SK-N-SH (cell line): ENCODE measurements around the gene SLBP.

Source experiments
- CHD2 ChIP-seq: fragments of 150-350 bp; IDR thresholded peaks from 2 replicates; pipeline ENCODE4 v1.6.1; 2018; ENCODE audit warnings: low read length; ENCODE audit not compliant: partially characterized antibody
- EZH2phosphoT487 ChIP-seq: fragments of 200-600 bp; sonication (generic); IDR thresholded peaks from 2 replicates; pipeline ENCODE4 v1.6.1; 2017; ENCODE audit warnings: low read depth, mixed run types, mild to moderate bottlenecking, antibody characterized with exemption, moderate library complexity, borderline replicate concordance
- JUND ChIP-seq: IDR thresholded peaks from 2 replicates; pipeline ENCODE4 v1.4.0; 2012
- NRF1 ChIP-seq: IDR thresholded peaks from 2 replicates; pipeline ENCODE4 v1.6.1; 2012; ENCODE audit warnings: low read depth, mild to moderate bottlenecking, low read length
- POLR2AphosphoS5 ChIP-seq: IDR thresholded peaks from 2 replicates; pipeline ENCODE4 v1.6.1; 2012; ENCODE audit warnings: low read depth, low read length
- RAD21 ChIP-seq: IDR thresholded peaks from 2 replicates; pipeline ENCODE4 v1.6.1; 2012; ENCODE audit warnings: mild to moderate bottlenecking, low read length
- SIN3A ChIP-seq: IDR thresholded peaks from 2 replicates; pipeline ENCODE4 v1.6.1; 2012; ENCODE audit warnings: low read depth, mild to moderate bottlenecking, low read length, moderate library complexity, borderline replicate concordance
- YY1 ChIP-seq: IDR thresholded peaks from 2 replicates; pipeline ENCODE4 v1.4.0; 2012; ENCODE audit warnings: low read depth, mild to moderate bottlenecking
- TF ChIP-seq, protein P1 (sequence below): fragments of 200-600 bp; sonication (generic); IDR thresholded peaks from 2 replicates; pipeline ENCODE4 v1.6.1; 2017; ENCODE audit warnings: antibody characterized with exemption, mild to moderate bottlenecking, moderate library complexity
- TF ChIP-seq, protein P2 (sequence below): fragments of 150-350 bp; IDR thresholded peaks from 2 replicates; pipeline ENCODE4 v1.6.1; 2016; ENCODE audit warnings: mild to moderate bottlenecking, low read depth, low read length
- TF ChIP-seq, protein P3 (sequence below): fragments of 150-350 bp; IDR thresholded peaks from 2 replicates; pipeline ENCODE4 v1.6.1; 2017; ENCODE audit warnings: antibody characterized with exemption, low read length, low read depth, borderline replicate concordance
- TF ChIP-seq, protein P4 (sequence below): IDR thresholded peaks from 2 replicates; pipeline ENCODE4 v1.6.1; 2012; ENCODE audit warnings: mild to moderate bottlenecking, low read depth, low read length, moderate library complexity
- TF ChIP-seq, protein P5 (sequence below): IDR thresholded peaks from 2 replicates; pipeline ENCODE4 v1.4.0; 2012; ENCODE audit warnings: low read depth

DNA sequence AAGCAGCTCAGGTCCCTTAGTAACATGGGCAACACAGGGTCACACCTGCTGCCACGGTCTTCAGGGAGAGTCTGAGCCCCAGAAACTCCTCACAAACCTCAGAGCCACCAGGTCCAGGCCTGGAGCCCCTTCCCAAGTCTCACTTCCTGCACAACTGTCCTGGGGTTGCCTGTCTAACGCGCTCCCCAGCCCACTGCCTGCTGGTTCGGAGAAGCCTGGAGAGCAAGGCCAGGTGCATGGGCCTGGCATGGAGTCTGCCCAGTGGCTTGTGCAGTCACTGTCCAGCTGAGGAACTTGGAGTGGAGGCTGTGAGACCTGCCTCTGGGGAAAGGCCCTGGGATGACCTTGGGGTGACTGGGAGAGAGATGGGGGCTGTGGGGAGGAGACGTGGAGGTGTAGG, 56.0 kb downstream of the SLBP start:
- TF ChIP-seq, protein P1, sequence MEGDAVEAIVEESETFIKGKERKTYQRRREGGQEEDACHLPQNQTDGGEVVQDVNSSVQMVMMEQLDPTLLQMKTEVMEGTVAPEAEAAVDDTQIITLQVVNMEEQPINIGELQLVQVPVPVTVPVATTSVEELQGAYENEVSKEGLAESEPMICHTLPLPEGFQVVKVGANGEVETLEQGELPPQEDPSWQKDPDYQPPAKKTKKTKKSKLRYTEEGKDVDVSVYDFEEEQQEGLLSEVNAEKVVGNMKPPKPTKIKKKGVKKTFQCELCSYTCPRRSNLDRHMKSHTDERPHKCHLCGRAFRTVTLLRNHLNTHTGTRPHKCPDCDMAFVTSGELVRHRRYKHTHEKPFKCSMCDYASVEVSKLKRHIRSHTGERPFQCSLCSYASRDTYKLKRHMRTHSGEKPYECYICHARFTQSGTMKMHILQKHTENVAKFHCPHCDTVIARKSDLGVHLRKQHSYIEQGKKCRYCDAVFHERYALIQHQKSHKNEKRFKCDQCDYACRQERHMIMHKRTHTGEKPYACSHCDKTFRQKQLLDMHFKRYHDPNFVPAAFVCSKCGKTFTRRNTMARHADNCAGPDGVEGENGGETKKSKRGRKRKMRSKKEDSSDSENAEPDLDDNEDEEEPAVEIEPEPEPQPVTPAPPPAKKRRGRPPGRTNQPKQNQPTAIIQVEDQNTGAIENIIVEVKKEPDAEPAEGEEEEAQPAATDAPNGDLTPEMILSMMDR = no peak
- TF ChIP-seq POLR2AphosphoS5 (no peak), YY1 (no peak), EZH2phosphoT487 (no peak), SIN3A (no peak), JUND (no peak), RAD21 (no peak), NRF1 (no peak), CHD2 (no peak)
- TF ChIP-seq, protein P2, sequence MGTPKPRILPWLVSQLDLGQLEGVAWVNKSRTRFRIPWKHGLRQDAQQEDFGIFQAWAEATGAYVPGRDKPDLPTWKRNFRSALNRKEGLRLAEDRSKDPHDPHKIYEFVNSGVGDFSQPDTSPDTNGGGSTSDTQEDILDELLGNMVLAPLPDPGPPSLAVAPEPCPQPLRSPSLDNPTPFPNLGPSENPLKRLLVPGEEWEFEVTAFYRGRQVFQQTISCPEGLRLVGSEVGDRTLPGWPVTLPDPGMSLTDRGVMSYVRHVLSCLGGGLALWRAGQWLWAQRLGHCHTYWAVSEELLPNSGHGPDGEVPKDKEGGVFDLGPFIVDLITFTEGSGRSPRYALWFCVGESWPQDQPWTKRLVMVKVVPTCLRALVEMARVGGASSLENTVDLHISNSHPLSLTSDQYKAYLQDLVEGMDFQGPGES = no peak
- TF ChIP-seq, protein P3, sequence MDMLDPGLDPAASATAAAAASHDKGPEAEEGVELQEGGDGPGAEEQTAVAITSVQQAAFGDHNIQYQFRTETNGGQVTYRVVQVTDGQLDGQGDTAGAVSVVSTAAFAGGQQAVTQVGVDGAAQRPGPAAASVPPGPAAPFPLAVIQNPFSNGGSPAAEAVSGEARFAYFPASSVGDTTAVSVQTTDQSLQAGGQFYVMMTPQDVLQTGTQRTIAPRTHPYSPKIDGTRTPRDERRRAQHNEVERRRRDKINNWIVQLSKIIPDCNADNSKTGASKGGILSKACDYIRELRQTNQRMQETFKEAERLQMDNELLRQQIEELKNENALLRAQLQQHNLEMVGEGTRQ = no peak
- TF ChIP-seq, protein P4, sequence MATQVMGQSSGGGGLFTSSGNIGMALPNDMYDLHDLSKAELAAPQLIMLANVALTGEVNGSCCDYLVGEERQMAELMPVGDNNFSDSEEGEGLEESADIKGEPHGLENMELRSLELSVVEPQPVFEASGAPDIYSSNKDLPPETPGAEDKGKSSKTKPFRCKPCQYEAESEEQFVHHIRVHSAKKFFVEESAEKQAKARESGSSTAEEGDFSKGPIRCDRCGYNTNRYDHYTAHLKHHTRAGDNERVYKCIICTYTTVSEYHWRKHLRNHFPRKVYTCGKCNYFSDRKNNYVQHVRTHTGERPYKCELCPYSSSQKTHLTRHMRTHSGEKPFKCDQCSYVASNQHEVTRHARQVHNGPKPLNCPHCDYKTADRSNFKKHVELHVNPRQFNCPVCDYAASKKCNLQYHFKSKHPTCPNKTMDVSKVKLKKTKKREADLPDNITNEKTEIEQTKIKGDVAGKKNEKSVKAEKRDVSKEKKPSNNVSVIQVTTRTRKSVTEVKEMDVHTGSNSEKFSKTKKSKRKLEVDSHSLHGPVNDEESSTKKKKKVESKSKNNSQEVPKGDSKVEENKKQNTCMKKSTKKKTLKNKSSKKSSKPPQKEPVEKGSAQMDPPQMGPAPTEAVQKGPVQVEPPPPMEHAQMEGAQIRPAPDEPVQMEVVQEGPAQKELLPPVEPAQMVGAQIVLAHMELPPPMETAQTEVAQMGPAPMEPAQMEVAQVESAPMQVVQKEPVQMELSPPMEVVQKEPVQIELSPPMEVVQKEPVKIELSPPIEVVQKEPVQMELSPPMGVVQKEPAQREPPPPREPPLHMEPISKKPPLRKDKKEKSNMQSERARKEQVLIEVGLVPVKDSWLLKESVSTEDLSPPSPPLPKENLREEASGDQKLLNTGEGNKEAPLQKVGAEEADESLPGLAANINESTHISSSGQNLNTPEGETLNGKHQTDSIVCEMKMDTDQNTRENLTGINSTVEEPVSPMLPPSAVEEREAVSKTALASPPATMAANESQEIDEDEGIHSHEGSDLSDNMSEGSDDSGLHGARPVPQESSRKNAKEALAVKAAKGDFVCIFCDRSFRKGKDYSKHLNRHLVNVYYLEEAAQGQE = no peak
- TF ChIP-seq, protein P5, sequence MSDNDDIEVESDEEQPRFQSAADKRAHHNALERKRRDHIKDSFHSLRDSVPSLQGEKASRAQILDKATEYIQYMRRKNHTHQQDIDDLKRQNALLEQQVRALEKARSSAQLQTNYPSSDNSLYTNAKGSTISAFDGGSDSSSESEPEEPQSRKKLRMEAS = no peak
